MM.1S (cell line): ENCODE data around the gene TMEM86A.

ENCODE experiments used
- DNase-seq: peaks from one replicate; pipeline ENCODE4 v3.0.0-alpha.2; 2015
- H2AFZ ChIP-seq: fragments of 300-600 bp; sonication (generic); 2 replicates; pipeline ENCODE4 v1.6.0; 2016; ENCODE audit warnings: antibody characterized with exemption, low read length
- H3F3A ChIP-seq: fragments of 300-600 bp; sonication (generic); 2 replicates; pipeline ENCODE4 v1.6.1; 2016; ENCODE audit warnings: mild to moderate bottlenecking, antibody characterized with exemption, low read length, moderate library complexity, mixed read lengths; ENCODE audit not compliant: insufficient read depth
- H3K27ac ChIP-seq: fragments of 300-600 bp; sonication (generic); 2 replicates; pipeline ENCODE4 v1.5.1; 2016; ENCODE audit warnings: mild to moderate bottlenecking, low read length
- H3K27me3 ChIP-seq: fragments of 300-600 bp; sonication (generic); replicated peaks from 2 replicates; pipeline ENCODE4 v1.6.0; 2016; ENCODE audit warnings: low read length; ENCODE audit not compliant: insufficient read depth
- H3K36me3 ChIP-seq: fragments of 300-600 bp; sonication (generic); replicated peaks from 2 replicates; pipeline ENCODE4 v1.6.1; 2016; ENCODE audit warnings: mild to moderate bottlenecking, low read length, mixed read lengths; ENCODE audit not compliant: insufficient read depth
- H3K4me1 ChIP-seq: fragments of 300-600 bp; sonication (generic); 2 replicates; pipeline ENCODE4 v1.6.1; 2016; ENCODE audit warnings: low read length, mixed read lengths
- H3K4me2 ChIP-seq: fragments of 300-600 bp; sonication (generic); 2 replicates; pipeline ENCODE4 v1.6.0; 2016; ENCODE audit warnings: low read depth, low read length
- H3K4me3 ChIP-seq: fragments of 300-600 bp; sonication (generic); 2 replicates; pipeline ENCODE4 v1.5.1; 2016; ENCODE audit warnings: low read length, mixed read lengths
- H3K79me2 ChIP-seq: fragments of 300-600 bp; sonication (generic); 2 replicates; pipeline ENCODE4 v1.6.1; 2016; ENCODE audit warnings: mixed run types, low read length, mixed read lengths
- H3K9ac ChIP-seq: fragments of 300-600 bp; sonication (generic); 2 replicates; pipeline ENCODE4 v1.6.1; 2016; ENCODE audit warnings: low read length, mixed read lengths
- H3K9me2 ChIP-seq: fragments of 300-600 bp; sonication (generic); replicated peaks from 2 replicates; pipeline ENCODE4 v1.6.1; 2016; ENCODE audit warnings: mild to moderate bottlenecking, low read length, mixed read lengths; ENCODE audit not compliant: insufficient read depth
- H3K9me3 ChIP-seq: fragments of 300-600 bp; sonication (generic); replicated peaks from 2 replicates; pipeline ENCODE4 v1.6.1; 2016; ENCODE audit warnings: mild to moderate bottlenecking, low read length, mixed read lengths; ENCODE audit not compliant: insufficient read depth
- H4K20me1 ChIP-seq: fragments of 300-600 bp; sonication (generic); 2 replicates; pipeline ENCODE4 v1.6.1; 2016; ENCODE audit warnings: mild to moderate bottlenecking, low read length, moderate library complexity, mixed read lengths; ENCODE audit not compliant: insufficient read depth
- CTCF ChIP-seq: fragments of 300-600 bp; sonication (generic); IDR thresholded peaks from 2 replicates; pipeline ENCODE4 v1.5.1; 2016; ENCODE audit warnings: antibody characterized with exemption, low read length, mixed read lengths
- EZH2 ChIP-seq: fragments of 300-600 bp; sonication (generic); optimal IDR thresholded peaks from 2 replicates; pipeline ENCODE3; 2017; ENCODE audit warnings: low read depth, mild to moderate bottlenecking, antibody characterized with exemption, low read length, mixed read lengths
- EZH2phosphoT487 ChIP-seq: fragments of 300-600 bp; sonication (generic); IDR thresholded peaks from 2 replicates; pipeline ENCODE4 v1.6.1; 2018; ENCODE audit warnings: antibody characterized with exemption, low read length

TMEM86A gene

GRCh38 chr11:18754308-18754707 lies 55.7 kb downstream of the TMEM86A start:
- Histone ChIP-seq H3K27ac (no peak overlapping the region), H2AFZ (no peak overlapping the region), H3K4me2 (no peak overlapping the region), H3K9me2 (no peaks in the 10 kb centered on the region), H3K36me3 (no peaks in the 10 kb centered on the region), H3K9me3 (no peaks in the 10 kb centered on the region), H3K27me3 (no peaks in the 10 kb centered on the region), H3K4me1 (no peaks in the 10 kb centered on the region), H3K9ac (no peak overlapping the region), H3K79me2 (no peaks in the 10 kb centered on the region), H4K20me1 (no peaks in the 10 kb centered on the region), H3F3A (no peaks in the 10 kb centered on the region), H3K4me3 (no peak overlapping the region)
- TF ChIP-seq CTCF (no peak), EZH2phosphoT487 (no peak), EZH2 (no peak)
- DNase-seq: no peak
